ENCODE results near the gene CDC42BPB. TPM values are rescaled to one million over a fixed set of nuclear protein-coding genes. Genes with fewer than 3 reads are reported as not detected.

The CDC42BPB gene
- polyA plus RNA-seq, 1 of the 3 experiments (the other 2 are of a cell fraction), result 61.6 TPM

DNA sequence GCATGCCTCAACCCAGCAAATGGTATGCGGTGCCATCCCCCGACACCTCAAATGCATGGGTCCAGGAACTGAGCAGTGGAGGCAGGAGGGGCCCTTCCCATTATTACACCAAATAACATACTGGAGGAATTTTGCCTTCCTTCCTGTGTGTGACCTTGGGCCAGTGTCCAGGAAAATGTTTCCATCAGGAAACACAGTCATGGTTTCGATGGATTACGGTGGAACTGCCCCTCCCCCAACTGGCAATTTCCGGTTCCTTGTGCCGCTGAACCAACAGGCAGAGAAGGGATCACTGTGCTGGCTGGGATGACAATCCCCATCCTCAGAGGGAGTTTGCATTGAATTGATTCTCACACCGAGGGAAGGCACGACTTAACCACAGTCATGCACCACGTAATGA, 9.1 kb upstream of the CDC42BPB start:
- WGBS (ENCODE audit: low lambda C conversion rate), result 94% methylated on average over 7 of the region's 9 CpGs
- no peak overlapping the region for H3K27ac ChIP-seq (ENCODE audit: low read depth in 2 of 2, low read length in 1 of 2)
- no peaks in the 10 kb centered on the region for H3K27me3 ChIP-seq (ENCODE audit: insufficient read depth)
- H2AFZ ChIP-seq (ENCODE audit: low read depth), result no peak overlapping the region
- peaks cover 6% of the 10 kb centered on the region for H3F3A ChIP-seq (replicated peaks; ENCODE audit: insufficient read depth)
- no peak for DNase-seq
- H3K9ac ChIP-seq, result no peak overlapping the region
- H3K79me2 ChIP-seq (ENCODE audit: insufficient read depth), result no peaks in the 10 kb centered on the region
- ChIA-PET CTCF (interaction anchor here (1.8 kb wide), 1 partner anchor 8 kb away, joined by 12 read pairs; no protein-coding TSS in a partner anchor), POLR2A (no interaction called here)
- H3K4me1 ChIP-seq (ENCODE audit: control insufficient read depth in 1 of 2, insufficient read depth in 2 of 2, low read depth in 1 of 2, low read length in 1 of 2), result no peaks in the 10 kb centered on the region
- no peaks in the 10 kb centered on the region for H3K36me3 ChIP-seq (replicated peaks in 1 of 2; ENCODE audit: control insufficient read depth in 1 of 2, insufficient read depth in 2 of 2, low read length in 1 of 2)
- no peaks in the 10 kb centered on the region for H4K20me1 ChIP-seq (ENCODE audit: insufficient read depth)
- H3K4me3 ChIP-seq (ENCODE audit: low read depth in 2 of 2, low read length in 1 of 2), result no peak overlapping the region
- TF ChIP-seq CHD2 (IDR thresholded peaks at IDR 0.05; ENCODE audit: low read length, partially characterized antibody), result no peak
- TF ChIP-seq FOXJ3 (CRISPR knock-in tag; IDR thresholded peaks at IDR 0.05), result no peak
- TF ChIP-seq TEAD4 (IDR thresholded peaks at IDR 0.05; ENCODE audit: borderline replicate concordance, insufficient read depth), result no peak
- TF ChIP-seq REST (IDR thresholded peaks at IDR 0.05; ENCODE audit: low read depth, low read length), result no peak
- no peak for TF ChIP-seq JUND (IDR thresholded peaks at IDR 0.05)
- TF ChIP-seq, protein P1, sequence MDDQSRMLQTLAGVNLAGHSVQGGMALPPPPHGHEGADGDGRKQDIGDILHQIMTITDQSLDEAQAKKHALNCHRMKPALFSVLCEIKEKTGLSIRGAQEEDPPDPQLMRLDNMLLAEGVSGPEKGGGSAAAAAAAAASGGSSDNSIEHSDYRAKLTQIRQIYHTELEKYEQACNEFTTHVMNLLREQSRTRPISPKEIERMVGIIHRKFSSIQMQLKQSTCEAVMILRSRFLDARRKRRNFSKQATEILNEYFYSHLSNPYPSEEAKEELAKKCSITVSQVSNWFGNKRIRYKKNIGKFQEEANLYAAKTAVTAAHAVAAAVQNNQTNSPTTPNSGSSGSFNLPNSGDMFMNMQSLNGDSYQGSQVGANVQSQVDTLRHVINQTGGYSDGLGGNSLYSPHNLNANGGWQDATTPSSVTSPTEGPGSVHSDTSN (IDR thresholded peaks at IDR 0.05), result no peak
- no peak overlapping the region for H3K4me2 ChIP-seq
- no peaks in the 10 kb centered on the region for H3K9me3 ChIP-seq
- H3K9me2 ChIP-seq, result no peaks in the 10 kb centered on the region

- no peaks in the 10 kb centered on the region for H4K20me1 ChIP-seq (ENCODE audit: insufficient read depth)
- no peak overlapping the region for H2AFZ ChIP-seq (ENCODE audit: low read depth)
- H3K9ac ChIP-seq, result no peak overlapping the region
- no peaks in the 10 kb centered on the region for H3K36me3 ChIP-seq (replicated peaks in 1 of 2; ENCODE audit: control insufficient read depth in 1 of 2, insufficient read depth in 2 of 2, low read length in 1 of 2)
- no peaks in the 10 kb centered on the region for H3K9me2 ChIP-seq
- H3K27ac ChIP-seq (ENCODE audit: low read depth in 2 of 2, low read length in 1 of 2), result no peak overlapping the region
- H3F3A ChIP-seq (replicated peaks; ENCODE audit: insufficient read depth), result peaks cover 8% of the 10 kb centered on the region
- H3K27me3 ChIP-seq (ENCODE audit: insufficient read depth), result no peaks in the 10 kb centered on the region
- ChIA-PET POLR2A (no interaction called here), CTCF (interaction anchor here (1.8 kb wide), 1 partner anchor 9 kb away, joined by 12 read pairs; no protein-coding TSS in a partner anchor)
- H3K4me2 ChIP-seq, result no peak overlapping the region
- WGBS (ENCODE audit: low lambda C conversion rate), result 86% methylated on average over 5 of the region's 7 CpGs
- H3K4me1 ChIP-seq (ENCODE audit: control insufficient read depth in 1 of 2, insufficient read depth in 2 of 2, low read depth in 1 of 2, low read length in 1 of 2), result no peaks in the 10 kb centered on the region
- no peaks in the 10 kb centered on the region for H3K79me2 ChIP-seq (ENCODE audit: insufficient read depth)
- no peaks in the 10 kb centered on the region for H3K9me3 ChIP-seq
- no peak for TF ChIP-seq USF1 (IDR thresholded peaks at IDR 0.05; ENCODE audit: borderline replicate concordance, low read depth)
- TF ChIP-seq SMC3 (IDR thresholded peaks at IDR 0.05; ENCODE audit: low read depth, low read length), result no peak
- TF ChIP-seq MAX (IDR thresholded peaks at IDR 0.05; ENCODE audit: low read depth), result no peak
- no peak for TF ChIP-seq RCOR1 (IDR thresholded peaks at IDR 0.05; ENCODE audit: low read length)
- TF ChIP-seq MEF2A (IDR thresholded peaks at IDR 0.05; ENCODE audit: borderline replicate concordance, low read depth), result no peak
- TF ChIP-seq, protein P2, sequence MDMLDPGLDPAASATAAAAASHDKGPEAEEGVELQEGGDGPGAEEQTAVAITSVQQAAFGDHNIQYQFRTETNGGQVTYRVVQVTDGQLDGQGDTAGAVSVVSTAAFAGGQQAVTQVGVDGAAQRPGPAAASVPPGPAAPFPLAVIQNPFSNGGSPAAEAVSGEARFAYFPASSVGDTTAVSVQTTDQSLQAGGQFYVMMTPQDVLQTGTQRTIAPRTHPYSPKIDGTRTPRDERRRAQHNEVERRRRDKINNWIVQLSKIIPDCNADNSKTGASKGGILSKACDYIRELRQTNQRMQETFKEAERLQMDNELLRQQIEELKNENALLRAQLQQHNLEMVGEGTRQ (IDR thresholded peaks at IDR 0.05; ENCODE audit: borderline replicate concordance, low read depth, low read length), result no peak
- no peak for TF ChIP-seq GATA2 (CRISPR knock-in tag; IDR thresholded peaks at IDR 0.05)
- TF ChIP-seq ELF1 (IDR thresholded peaks at IDR 0.05), result no peak
- H3K4me3 ChIP-seq (ENCODE audit: low read depth in 2 of 2, low read length in 1 of 2), result no peak overlapping the region
- DNase-seq, result no peak
Measured at GRCh38 chr14:103065861-103066260, 8.5 kb upstream of the CDC42BPB start.
